Bronchial epithelial cell (primary cell): ENCODE results near the gene NBPF8. TPM values are rescaled to one million over a fixed set of nuclear protein-coding genes. Genes with fewer than 3 reads are reported as not detected.
"Not testable (repeated sequence)": the region's sequence is repeated elsewhere in the genome, so short reads cannot be mapped to it uniquely, and the experiment has no call there.

Source experiments
- DNase-seq: peaks from one replicate; pipeline ENCODE4 v3.0.0-alpha.2; 2010; ENCODE audit warnings: low read depth
- FAIRE-seq: peaks from 2 replicates; lab custom pipeline; 2011; peaks lifted over from hg19 to GRCh38; lab: Jason Lieb, UNC
- H3K27me3 ChIP-seq: 2 replicates; pipeline ENCODE4 v1.5.1; 2011; ENCODE audit warnings: low read length; ENCODE audit not compliant: control insufficient read depth, insufficient read depth
- H3K36me3 ChIP-seq: 2 replicates; pipeline ENCODE4 v1.5.1; 2011; ENCODE audit warnings: low read length; ENCODE audit not compliant: control insufficient read depth, insufficient read depth
- H3K4me3 ChIP-seq: 2 replicates; pipeline ENCODE4 v1.5.1; 2011; ENCODE audit warnings: mild to moderate bottlenecking, low read depth, low read length, control low read depth
- CTCF ChIP-seq: IDR thresholded peaks from 2 replicates; pipeline ENCODE4 v1.5.1; 2011; ENCODE audit warnings: mild to moderate bottlenecking, moderate library complexity, low read length, control low read depth, inconsistent platforms; ENCODE audit not compliant: insufficient read depth, severe bottlenecking
- total RNA-seq: library from RNA; depleted of rRNA; stranded (reverse); fragments of >200 nt; gene quantifications from 2 replicates; pipeline ENCODE4 v1.2.1, GENCODE V29; 2014

Gene NBPF8
- 7.0 and 10.3 TPM in 2 replicates for total RNA-seq

GRCh38 chr1:120414911-120415480 is at the start of gene NBPF8:
NBPF8 (plus strand) TSS chr1:120415035; CDS start chr1:120436523, 21,488 bp downstream.
- not testable (repeated sequence) for H3K36me3 ChIP-seq, FAIRE-seq, H3K27me3 ChIP-seq
- DNase-seq = peak; percentile 16
- peak within 1 kb of the TSS; percentile 40 for H3K4me3 ChIP-seq

GRCh38 chr1:120367709-120368108 is 47.1 kb upstream of the NBPF8 start:
- DNase-seq, H3K27me3 ChIP-seq, FAIRE-seq, H3K4me3 ChIP-seq, H3K36me3 ChIP-seq: not testable (repeated sequence)

GRCh38 chr1:120386651-120387050 is 28.2 kb upstream of the NBPF8 start:
- FAIRE-seq, H3K36me3 ChIP-seq: not testable (repeated sequence)

GRCh38 chr1:120388597-120389126 is 26.2 kb upstream of the NBPF8 start:
- DNase-seq = peak; percentile 65
- H3K4me3 ChIP-seq, H3K36me3 ChIP-seq, FAIRE-seq, H3K27me3 ChIP-seq: not testable (repeated sequence)
- peak; percentile 4 for TF ChIP-seq CTCF

More at GRCh38 chr1:120386651-120387050, 28.2 kb upstream of the NBPF8 start:
- H3K4me3 ChIP-seq, H3K27me3 ChIP-seq, DNase-seq: not testable (repeated sequence)

GRCh38 chr1:120391365-120391764 is 23.5 kb upstream of the NBPF8 start:
- not testable (repeated sequence) for H3K27me3 ChIP-seq, FAIRE-seq, H3K4me3 ChIP-seq, DNase-seq, H3K36me3 ChIP-seq

- H3K27me3 ChIP-seq, FAIRE-seq, DNase-seq, H3K36me3 ChIP-seq, H3K4me3 ChIP-seq: not testable (repeated sequence)
Measured at GRCh38 chr1:120393316-120394232, 21.3 kb upstream of the NBPF8 start.

- not testable (repeated sequence) for DNase-seq, H3K36me3 ChIP-seq, H3K27me3 ChIP-seq, H3K4me3 ChIP-seq, FAIRE-seq
Measured at GRCh38 chr1:120405348-120405747, 9.5 kb upstream of the NBPF8 start.

- FAIRE-seq = not testable (repeated sequence)
Measured at GRCh38 chr1:120414451-120414850, 384 bp upstream of the NBPF8 start.

GRCh38 chr1:120415492-120415961 is 692 bp downstream of the NBPF8 start:
- FAIRE-seq = not testable (repeated sequence)
- DNase-seq = peak; percentile 51

More at GRCh38 chr1:120414451-120414850, 384 bp upstream of the NBPF8 start:
- not testable (repeated sequence) for H3K36me3 ChIP-seq, H3K27me3 ChIP-seq, DNase-seq, H3K4me3 ChIP-seq

GRCh38 chr1:120425063-120425462 is 10.2 kb downstream of the NBPF8 start:
- H3K27me3 ChIP-seq, H3K36me3 ChIP-seq, FAIRE-seq, DNase-seq, H3K4me3 ChIP-seq: not testable (repeated sequence)

More at GRCh38 chr1:120415492-120415961, 692 bp downstream of the NBPF8 start:
- not testable (repeated sequence) for H3K27me3 ChIP-seq, H3K36me3 ChIP-seq
- H3K4me3 ChIP-seq = peak overlapping the region; percentile 40

- DNase-seq, H3K4me3 ChIP-seq, FAIRE-seq, H3K27me3 ChIP-seq, H3K36me3 ChIP-seq: not testable (repeated sequence)
Measured at GRCh38 chr1:120431626-120432025, 16.8 kb downstream of the NBPF8 start.

GRCh38 chr1:120433831-120434230 is 19.0 kb downstream of the NBPF8 start:
- H3K36me3 ChIP-seq, H3K4me3 ChIP-seq, FAIRE-seq, H3K27me3 ChIP-seq, DNase-seq: not testable (repeated sequence)

- not testable (repeated sequence) for H3K4me3 ChIP-seq, FAIRE-seq, H3K27me3 ChIP-seq
Measured at GRCh38 chr1:120449124-120449523, 34.3 kb downstream of the NBPF8 start.

More at GRCh38 chr1:120449124-120449523, 34.3 kb downstream of the NBPF8 start:
- not testable (repeated sequence) for H3K36me3 ChIP-seq, DNase-seq
